Fibroblast of mammary gland (primary cell): ENCODE measurements around the gene PALD1.

Experiments used
- DNase-seq: peaks from one replicate; pipeline ENCODE4 v3.0.0-alpha.2; 2010; ENCODE audit warnings: low read depth
- H3K4me3 ChIP-seq: 2 replicates; pipeline ENCODE4 v1.5.1; 2011; ENCODE audit warnings: low read depth, mild to moderate bottlenecking, low read length, moderate library complexity; ENCODE audit not compliant: control insufficient read depth
- TF ChIP-seq, protein P1 (sequence below): conservative IDR thresholded peaks from 2 replicates; pipeline ENCODE4 v1.5.1; 2011; ENCODE audit warnings: low read depth, low read length, inconsistent platforms; ENCODE audit not compliant: control insufficient read depth, insufficient read depth

Gene PALD1

DNA sequence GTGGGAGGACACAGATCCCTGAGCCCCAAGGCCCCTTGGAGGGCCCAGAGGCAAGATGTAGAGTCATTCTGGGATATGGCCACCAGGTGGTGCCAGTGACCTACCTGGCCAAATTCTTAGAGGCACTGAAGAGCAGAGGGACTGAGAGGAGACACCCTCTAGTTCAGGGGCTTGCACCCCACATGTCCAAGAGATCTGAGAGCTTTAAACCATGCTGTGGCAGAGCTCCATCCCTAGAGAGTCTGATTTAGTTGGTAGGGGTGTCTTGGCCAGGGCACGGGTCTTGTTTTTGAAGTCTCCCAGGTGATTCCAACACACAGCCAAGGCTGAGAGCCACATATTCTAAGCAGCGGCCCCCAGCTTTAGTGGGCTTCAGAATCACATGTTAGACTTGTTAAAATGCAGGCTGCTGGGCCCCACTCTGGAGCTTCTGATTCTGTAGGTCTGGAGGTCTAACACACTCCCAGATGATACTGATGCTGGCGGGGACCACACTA lies 71.4 kb downstream of the PALD1 start:
- peak; percentile 60 for DNase-seq
- TF ChIP-seq, protein P1, sequence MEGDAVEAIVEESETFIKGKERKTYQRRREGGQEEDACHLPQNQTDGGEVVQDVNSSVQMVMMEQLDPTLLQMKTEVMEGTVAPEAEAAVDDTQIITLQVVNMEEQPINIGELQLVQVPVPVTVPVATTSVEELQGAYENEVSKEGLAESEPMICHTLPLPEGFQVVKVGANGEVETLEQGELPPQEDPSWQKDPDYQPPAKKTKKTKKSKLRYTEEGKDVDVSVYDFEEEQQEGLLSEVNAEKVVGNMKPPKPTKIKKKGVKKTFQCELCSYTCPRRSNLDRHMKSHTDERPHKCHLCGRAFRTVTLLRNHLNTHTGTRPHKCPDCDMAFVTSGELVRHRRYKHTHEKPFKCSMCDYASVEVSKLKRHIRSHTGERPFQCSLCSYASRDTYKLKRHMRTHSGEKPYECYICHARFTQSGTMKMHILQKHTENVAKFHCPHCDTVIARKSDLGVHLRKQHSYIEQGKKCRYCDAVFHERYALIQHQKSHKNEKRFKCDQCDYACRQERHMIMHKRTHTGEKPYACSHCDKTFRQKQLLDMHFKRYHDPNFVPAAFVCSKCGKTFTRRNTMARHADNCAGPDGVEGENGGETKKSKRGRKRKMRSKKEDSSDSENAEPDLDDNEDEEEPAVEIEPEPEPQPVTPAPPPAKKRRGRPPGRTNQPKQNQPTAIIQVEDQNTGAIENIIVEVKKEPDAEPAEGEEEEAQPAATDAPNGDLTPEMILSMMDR: peak; percentile 93

DNA sequence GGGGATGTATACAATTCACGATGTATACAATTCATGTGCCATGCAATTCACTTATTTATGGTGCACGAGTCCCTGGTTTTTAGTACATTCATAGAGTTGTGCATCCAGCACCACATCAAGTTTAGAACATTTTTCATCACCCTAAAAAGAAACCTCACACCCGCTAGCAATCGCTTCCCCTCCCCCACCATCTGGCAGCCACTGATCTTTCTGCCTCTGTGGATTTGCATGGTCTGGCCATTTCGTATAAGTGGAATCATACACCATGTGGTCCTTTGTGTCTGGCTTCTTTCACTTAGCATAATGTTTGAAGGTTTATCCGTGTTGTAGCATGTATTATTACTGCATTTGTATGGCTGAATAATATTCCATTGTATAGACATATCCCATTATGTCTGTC lies 71.9 kb downstream of the PALD1 start:
- H3K4me3 ChIP-seq: no peak overlapping the region
- no peak for DNase-seq
- TF ChIP-seq, protein P1: no peak

More for the DNA sequence above, 71.4 kb downstream of the PALD1 start:
- H3K4me3 ChIP-seq: no peak overlapping the region

- TF ChIP-seq, protein P1: no peak
- no peak overlapping the region for H3K4me3 ChIP-seq
- no peak for DNase-seq
Measured at GRCh38 chr10:70551466-70551865, 72.9 kb downstream of the PALD1 start.

DNA sequence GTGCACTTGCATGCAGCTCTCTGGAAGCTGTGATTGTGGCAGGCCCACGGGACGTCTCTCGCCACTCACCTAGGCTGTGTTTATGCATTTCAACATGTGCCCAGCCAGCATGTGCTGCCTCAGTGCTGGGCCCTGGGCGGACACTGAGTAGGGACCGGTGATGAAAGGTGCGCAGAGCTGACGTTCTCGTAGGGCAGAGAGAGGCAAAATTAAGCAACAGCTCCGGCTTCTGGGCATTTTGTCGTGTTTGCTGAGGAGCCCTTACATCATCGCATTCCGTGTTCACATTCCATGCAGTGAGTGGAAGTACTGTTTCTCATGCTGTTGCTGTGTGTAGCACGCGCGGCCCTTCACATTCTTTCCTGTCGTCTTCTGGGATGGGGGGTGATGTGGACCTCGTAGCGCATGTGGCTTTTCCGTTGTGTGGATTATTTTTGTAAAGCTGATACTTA lies 73.4 kb downstream of the PALD1 start:
- peak; percentile 64 for DNase-seq
- H3K4me3 ChIP-seq: no peak overlapping the region
- TF ChIP-seq, protein P1: no peak

- no peak overlapping the region for H3K4me3 ChIP-seq
- TF ChIP-seq, protein P1: no peak
- no peak for DNase-seq
Measured at GRCh38 chr10:70552586-70552985, 74.0 kb downstream of the PALD1 start.

GRCh38 chr10:70555371-70555770 lies 76.8 kb downstream of the PALD1 start:
- no peak overlapping the region for H3K4me3 ChIP-seq
- TF ChIP-seq, protein P1: no peak
- DNase-seq: no peak
